GM18519 (cell line): ENCODE data around the gene MYOG.

Source experiments
- ATAC-seq: cut with Tn5 transposase; IDR thresholded peaks from one replicate; pipeline ENCODE4 v1.9.1; 2021; ENCODE audit warnings: mild to moderate bottlenecking, moderate library complexity; ENCODE audit not compliant: unreplicated experiment, low FRiP score

MYOG gene

DNA sequence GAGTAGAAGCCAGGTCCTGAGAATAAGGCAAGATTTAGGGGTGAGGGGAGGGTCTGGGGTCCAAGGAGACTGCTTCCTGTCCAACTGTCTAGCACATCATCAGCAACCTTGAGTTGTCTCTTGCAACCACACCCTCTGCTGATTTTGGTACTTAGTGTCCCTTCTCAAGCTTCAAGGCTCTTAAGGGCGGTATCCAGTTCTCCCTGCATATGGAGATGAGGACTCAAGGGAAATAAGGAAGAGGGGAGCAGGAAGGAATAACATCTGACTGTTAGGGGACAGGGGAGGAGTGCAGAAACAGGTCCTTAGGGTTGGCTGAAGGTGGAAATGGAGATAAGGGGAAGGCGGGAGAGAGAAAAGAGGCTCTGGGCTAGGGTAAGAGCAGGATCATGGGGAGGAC is 12.3 kb downstream of the MYOG start:
- no peak for ATAC-seq

DNA sequence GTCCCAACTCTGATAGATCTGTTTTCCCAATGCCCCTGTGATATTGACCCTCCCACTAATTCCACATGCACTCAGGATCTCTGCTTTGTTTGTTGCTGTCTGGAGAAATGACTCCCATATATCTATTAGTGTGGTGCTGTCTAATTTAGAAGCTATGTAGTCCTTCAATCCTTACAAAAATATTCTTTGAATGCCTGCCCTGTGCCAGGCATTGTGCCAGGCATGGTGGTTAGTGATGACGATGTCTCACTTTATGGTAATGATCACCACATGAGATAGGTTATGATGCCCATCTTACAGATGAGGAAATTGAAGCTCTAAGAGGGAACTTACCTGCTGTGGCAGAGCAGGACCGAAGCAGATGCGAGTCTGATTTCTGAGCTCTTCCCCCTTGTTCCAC is 12.9 kb downstream of the MYOG start:
- no peak for ATAC-seq

DNA sequence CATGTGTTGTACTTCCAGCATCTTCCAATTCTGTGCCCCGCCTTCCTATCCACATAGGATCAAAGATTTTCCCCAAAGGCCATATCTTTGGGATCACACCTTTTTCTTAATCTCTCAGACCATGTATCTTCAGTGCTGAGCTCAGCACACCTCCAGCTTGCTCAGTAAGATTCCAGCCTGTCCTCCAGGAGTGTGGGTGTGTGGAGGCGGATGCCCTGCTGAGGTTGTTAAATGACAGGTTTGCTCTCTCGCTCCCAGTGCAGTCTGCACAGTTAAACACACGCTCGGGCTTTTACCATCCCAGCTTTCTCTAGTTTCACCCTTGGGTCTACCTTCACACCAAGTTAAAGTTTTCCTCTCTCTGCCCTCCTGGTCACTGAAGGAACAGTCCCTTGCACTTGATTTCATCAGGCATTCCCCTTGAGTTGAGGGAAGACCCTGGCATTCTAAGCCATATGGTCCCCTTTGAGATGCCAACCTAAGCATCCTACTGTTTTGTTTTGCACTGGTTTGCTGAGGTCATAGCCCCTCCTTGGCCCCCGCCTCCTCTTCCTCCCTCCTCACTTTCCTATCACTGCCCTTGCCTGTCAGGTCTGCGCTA is 13.7 kb downstream of the MYOG start:
- no peak for ATAC-seq

DNA sequence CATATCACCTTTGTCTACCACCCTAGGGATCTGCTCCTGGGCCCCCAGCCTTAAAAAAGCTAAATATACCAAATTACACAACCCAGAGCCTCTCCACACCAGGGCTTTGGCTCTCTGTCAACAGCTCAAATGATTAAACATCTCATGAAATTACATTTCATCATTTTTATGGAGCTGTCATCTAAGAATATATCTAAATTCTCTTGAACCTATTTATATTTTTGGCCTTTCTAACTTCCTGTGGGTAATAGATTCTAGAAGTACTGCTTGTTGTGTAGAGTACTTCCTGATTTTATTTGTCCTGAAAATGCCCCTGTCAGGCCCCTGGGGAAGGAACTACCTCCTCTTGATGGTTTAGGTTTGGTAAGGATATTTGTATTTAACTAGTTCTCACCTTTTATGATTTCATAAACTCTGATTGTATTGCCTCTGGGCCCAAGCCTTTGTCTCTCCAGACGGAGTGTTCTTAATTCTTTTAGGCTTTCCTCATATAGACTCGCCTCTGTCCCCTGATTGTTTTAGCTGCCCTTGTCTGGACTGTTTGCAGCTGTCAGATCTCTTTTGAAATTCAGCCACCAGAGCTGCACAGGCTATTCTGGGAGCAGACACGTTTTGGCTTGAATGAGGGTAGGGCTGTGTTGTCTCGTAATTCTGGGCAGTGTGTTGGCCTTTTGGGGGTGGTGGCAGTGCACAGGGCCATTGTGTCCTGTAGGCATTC is 16.6 kb downstream of the MYOG start:
- ATAC-seq: no peak

DNA sequence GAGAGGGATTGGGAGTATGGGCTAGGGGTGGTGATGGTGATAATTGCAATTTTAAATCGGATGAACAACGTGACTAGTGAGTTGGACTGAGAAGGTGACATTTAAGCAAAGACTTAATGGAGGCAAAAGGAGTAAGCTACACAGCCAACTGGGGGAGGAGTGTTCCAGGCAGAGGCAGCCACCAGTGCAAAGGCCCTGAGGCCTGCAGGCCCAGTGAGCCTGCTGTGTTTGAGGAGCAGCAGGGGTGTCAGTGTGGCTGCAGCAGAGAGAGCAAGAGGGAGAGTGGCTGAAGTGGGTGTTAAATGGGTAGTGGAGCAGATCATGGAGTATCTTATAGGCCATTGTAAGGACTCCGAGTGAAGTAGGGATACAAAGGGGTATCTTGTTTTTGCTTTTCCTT is 18.8 kb downstream of the MYOG start:
- no peak for ATAC-seq

DNA sequence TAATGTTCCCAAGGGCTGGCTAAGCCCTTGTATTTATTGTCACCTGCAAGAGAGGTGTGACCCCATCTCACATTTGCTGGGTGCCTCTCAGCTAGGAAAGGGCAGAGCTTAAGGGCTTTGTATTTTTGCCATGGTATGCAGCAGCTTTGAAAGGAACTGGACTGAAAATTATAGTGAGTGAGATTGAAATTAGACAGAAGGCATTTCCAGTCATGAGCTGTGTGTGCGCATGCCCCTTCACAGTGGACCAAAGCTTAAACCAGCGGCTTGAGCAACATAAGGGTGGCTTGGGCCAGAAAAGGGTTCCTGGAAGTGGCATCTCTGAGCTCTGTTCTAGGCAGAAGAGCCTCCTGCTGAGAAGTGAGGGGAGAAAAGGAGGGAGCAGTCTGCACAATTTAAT is 19.8 kb downstream of the MYOG start:
- ATAC-seq: no peak

DNA sequence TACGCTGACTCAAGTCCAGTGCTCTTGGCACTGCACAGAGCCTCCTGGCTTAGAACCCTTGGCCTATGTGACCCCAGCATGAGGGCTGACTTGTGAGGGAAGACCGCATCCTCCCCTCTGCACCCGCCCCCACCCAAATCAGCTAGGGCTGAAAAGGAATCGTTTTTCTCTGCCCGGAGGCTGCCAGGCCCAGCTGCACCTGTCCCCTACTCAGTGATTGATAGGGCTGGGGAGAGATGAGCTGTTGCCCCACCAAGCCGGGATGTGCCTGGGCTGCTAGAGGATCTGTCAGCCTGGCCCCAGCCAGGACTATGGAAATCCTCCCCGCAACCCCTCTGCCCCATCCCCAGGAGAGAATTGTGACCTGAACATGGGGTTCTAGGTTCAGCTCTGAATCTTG is 20.6 kb downstream of the MYOG start:
- ATAC-seq: no peak

DNA sequence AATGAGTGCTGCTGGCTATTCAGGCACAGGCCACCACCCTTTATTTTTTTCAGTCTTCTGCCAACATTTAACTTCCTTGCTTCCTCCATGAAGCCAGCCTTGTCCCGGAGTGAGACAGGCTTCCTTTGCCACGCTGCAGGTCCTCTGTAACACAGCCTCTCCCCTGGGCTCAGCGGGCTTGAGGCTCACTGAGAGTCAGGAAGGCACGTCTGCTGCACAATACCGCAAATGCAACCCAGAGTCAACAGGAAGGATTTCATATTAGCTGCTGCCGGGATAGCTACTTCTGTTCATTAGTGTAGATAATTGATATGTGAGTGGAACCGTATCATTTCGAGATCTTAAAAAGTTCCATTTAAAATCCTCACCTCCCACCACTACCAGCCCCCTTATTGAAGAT is 22.5 kb downstream of the MYOG start:
- no peak for ATAC-seq

DNA sequence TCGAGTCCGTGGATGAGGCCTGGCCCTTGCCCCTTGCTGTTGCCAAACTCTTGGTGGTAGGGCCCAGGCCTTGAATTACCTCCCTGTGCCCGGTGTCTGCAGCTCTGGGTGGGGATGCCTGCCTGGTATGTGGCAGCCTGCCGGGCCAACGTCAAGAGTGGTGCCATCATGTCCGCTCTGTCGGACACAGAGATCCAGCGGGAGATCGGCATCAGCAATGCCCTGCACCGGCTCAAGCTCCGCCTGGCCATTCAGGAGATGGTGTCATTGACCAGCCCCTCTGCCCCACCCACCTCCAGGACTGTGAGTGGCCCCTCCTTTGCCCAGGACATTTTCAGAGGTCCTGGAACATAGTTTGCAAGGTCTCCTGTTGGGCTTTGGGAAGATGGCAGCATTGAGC is 25.7 kb downstream of the MYOG start:
- no peak for ATAC-seq

DNA sequence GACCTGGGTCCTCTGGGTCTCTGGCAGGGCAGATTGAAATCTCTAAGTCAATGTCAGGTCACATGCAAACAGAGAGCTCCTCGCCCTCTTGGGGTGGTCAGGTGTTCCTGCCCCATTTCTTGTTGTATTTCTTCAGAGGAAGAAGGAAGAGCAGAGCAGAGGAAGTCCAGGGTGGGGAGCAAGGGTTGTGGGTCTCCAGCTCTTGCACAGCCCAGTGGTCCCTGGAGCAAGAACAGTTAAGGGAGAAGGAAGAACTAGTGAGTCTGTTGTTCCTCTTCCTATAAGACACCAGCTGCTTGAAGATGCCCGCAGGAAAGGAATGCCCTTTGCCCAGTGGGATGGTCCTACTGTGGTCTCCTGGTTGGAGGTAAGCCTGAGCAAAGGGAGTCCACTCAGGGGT is 26.3 kb downstream of the MYOG start:
- ATAC-seq: no peak

DNA sequence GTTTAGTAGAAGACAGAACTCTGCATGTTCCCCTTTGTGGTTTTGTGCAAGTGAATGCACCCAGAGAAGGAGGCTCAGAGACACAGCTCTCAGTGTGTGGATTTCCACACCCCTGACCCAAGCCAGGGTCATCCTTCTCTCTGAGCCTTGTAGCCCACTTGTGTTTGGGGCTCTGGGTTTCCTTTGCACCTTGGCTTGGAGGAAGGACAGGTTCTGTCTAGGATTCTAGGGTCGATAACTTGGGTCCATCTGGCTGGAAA is 27.2 kb downstream of the MYOG start:
- ATAC-seq: no peak

DNA sequence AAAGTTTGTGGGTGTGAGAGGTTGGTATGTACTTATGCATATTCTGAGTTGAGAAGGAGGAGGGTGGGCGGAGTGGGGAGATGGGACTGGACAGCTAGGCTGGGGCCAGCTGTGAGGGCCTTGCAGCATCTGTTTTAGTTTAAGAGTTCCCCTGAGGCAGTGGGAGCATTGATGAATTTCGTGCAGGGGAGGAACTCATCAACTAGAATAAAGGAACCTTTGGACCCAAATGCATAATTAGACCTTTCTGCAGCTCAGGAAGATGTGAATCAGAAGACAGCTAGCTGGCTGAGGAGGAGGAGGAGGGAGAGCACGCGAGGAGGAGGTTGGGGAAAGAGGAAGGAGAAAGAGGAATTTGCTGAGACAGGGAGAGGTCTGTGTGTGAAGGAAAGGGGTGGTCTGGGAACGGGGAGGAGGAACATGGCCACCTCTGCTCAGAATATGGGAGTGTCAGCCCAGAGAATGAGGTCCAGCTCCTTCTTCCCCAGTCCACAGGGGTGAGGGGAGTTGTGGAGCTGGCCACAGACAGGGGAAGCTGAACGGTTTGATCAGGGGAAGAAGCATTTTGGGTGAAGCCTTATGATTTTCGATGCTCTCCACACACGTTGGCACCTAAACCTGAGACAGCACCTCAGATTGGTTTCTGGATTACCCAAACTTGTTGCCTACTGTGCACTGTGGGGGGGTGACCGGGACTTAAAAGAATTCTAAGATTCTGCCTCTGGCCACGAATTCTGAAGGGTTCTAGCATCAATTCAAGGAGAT is 27.7 kb downstream of the MYOG start:
- no peak for ATAC-seq

DNA sequence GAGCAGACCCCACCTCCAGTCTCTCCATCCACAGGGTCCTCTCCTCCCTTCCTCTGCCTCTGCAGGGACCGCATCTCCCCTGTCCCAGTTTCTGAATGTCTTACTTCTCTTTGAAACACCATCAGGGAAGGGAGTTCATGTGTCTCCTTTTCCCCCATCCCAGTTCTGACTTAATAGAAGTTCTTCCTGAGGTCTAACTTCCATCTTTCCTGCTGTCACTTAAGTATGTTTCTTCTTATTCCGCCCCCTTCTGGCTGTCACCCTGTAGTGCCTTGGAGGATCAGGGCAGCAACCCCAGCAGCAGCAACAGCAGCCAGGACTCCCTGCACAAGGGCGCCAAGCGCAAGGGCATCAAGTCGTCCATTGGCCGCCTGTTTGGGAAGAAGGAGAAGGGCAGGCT is 29.3 kb downstream of the MYOG start:
- ATAC-seq: no peak

DNA sequence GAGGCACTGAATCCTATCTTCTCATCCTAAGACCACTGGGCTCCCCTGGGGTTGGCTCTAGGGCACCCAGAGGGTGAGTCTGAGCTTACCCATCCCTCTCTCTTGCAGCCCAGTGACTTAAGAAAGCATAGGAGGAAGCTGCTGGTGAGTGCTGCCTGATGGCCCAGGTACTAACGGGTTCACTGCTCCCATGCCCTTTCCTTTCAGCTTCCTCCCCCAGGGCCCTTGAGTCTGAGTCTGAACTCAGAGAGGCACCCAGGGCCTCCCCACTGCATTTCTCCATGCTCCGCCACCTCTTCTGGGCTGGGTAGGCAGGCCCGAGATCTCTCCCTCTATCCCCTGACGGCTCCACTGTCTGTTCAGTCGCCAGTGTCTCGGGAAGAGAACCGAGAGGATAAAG is 29.8 kb downstream of the MYOG start:
- ATAC-seq: no peak

DNA sequence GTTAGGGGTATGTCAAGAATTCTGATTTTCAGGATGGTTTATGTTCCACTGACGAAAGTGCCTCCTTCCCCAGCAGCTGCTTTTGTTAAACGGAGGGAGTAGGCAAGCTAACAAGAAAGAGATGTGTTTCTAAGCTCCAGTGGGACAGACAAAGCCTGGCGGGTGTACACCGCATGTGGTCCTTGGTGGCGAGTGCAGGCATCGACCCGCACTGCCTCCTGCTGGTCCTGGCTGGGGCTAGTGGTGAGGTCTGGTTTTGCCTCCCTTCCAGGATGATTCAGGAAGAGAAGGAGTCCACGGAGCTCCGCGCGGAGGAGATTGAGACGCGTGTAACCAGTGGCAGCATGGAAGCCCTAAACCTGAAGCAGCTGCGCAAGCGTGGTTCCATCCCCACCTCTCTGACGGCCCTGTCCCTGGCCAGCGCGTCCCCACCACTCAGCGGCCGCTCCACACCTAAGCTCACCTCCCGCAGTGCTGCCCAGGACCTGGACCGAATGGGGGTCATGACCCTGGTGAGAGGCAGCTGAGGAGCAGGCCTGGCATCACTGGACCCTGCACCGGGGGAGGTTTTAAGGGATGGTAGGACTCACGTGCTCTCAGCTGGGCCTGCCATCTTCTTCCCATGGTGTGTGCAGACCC is 30.5 kb downstream of the MYOG start:
- ATAC-seq: no peak

DNA sequence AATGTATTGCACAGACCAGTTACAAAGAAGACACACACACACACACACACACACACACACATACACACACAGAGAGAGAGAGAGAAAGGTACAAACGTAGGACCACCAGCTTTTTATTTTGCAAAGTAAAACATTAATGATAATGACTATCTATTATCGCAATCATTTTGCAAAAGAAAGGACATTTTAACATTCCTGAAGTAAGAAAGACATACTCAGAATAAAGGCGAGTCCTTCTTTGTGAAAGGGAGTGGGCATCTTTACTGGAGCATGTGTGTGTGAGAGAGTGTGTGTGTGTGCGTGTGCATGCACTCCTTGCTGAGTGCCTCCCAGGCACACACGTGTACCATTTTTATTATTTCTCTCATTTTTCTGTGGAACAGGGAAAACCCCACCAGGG is 31.2 kb downstream of the MYOG start:
- ATAC-seq: no peak

DNA sequence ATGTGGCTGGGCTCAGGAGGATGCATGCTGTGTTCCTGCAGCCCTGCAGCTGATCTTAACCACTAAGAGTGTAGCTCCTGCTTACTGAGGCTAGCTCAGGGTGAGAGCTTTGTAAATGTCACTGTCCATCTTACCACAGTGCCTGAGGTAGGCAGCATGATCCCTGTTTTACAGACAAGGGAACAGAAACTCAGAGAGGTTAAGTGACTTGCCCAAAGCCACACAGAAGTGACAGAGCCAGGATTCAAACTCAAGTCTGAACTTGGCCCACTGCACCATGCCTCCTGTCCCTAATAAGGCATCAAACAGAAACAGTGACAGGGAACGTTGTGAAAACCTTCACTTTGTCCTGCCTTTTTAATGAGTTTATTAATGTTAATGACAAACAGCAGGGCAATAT is 31.6 kb downstream of the MYOG start:
- ATAC-seq: no peak

DNA sequence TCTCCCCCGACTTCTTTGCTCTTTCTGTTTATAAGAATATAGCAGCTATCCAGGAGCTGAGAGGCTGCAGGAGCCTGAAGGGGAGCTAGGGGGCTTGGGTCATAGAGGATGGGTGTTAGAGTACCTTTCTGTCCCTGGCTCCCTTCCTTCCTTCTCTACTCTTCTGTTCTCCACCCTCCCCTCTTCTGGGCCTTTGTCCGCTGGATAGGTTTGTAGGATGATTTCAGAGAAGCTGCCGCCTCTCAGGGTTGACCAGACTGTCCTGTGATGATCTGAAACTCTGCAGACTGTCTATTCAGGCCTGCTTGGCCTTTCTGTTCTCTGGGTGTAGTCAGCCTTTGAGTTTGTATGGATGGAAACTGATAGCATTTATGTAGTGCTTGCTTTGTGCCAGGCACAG is 33.2 kb downstream of the MYOG start:
- no peak for ATAC-seq

DNA sequence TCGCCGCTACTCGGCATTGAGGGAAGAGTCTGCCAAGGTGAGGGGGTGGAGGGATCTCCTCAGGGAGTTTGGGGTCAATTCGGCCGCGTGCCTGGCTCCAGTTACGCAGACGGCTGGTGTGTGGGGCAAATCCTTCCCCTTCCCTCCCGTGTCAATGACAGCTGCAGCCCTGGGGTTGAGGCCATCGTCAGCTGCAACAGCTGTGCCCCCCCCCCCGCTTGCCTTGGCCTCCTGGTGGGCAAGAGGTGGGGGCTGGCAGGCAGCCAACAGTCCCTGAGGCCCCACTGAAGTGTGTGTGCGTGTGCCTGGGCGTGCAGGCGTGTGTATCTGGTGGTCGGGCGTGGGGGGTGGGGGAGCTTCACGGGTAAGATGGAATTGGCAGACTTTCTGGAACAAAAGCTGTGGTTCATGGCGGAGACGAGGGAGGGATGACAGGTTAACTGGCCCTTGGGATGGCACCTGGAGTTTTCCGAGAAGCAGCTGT is 33.9 kb downstream of the MYOG start:
- ATAC-seq: no peak

DNA sequence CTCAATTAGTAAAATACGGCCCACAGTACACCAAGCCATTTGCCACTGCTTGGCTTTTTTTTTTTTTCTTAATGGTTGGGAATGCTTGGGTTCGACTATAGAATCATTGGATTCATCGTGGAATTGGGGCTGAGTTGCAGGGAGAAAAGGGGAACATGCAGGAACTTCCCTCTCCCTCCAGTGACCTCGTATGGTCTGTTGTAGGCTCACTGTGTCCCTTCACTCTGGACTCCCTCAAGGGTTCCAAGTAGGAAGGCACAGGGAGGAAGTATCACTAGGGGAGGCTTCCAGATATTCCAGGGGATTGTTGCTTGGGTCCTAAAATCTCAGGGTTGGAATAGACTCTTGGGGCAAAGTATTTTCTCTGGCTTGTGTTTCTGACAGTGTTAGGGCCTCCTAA is 35.0 kb downstream of the MYOG start:
- ATAC-seq: no peak

DNA sequence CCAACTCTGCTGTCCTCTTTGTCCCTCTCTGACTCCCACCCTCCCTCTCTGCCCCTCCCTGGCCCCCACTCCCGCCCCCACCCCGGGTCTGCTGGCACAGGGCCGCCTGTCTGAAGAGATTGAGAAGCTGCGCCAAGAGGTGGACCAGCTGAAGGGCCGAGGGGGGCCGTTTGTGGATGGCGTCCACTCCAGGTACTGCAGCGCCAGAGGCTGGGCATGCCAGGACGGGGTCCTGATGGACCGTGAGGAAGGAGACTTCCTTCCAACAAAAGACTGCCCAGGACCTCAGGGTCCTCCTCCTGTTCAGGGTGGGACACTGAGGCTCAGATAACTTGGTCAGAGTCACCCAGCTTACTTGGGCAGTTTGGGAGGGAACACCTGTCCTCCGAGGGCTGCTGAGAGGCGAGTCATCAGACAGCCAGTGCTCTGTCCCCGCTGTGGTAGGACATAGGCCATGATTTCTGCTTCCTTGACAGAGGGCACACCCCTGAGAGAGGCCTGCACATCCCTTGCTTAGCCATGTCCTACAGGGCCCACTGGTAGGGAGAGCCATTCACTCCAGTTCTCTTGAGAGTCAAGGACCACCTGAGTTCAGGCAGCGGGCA is 36.1 kb downstream of the MYOG start:
- no peak for ATAC-seq
